ENCODE measurements around the gene THSD7B. TPM values are rescaled to one million over a fixed set of nuclear protein-coding genes. Genes with fewer than 3 reads are reported as not detected.
A peak's percentile ranks its signal among the peaks of the same experiment; 100 is the strongest.
"Not testable (repeated sequence)": the region's sequence is repeated elsewhere in the genome, so short reads cannot be mapped to it uniquely, and the experiment has no call there.

Gene THSD7B
- total RNA-seq, 1 donor from 2014 or later: 0.27 TPM

GRCh38 chr2:137096693-137097092 is 331.3 kb downstream of the THSD7B start:
- intact Hi-C loops (cut with DNase I): no loop called here
- ATAC-seq (no peak), DNase-seq (ENCODE audit: missing footprints) (no peak)

GRCh38 chr2:137101814-137102213 is 336.5 kb downstream of the THSD7B start:
- intact Hi-C loops (cut with DNase I); ATAC-seq; DNase-seq (ENCODE audit: missing footprints): not testable (repeated sequence)

GRCh38 chr2:137107904-137108303 is 342.6 kb downstream of the THSD7B start:
- DNase-seq (ENCODE audit: missing footprints) (no peak), ATAC-seq (no peak)
- intact Hi-C loops (cut with DNase I): no loop called here

GRCh38 chr2:137111896-137112295 is 346.6 kb downstream of the THSD7B start:
- intact Hi-C loops (cut with DNase I): no loop called here
- DNase-seq (ENCODE audit: missing footprints) (no peak), ATAC-seq (no peak)

GRCh38 chr2:137115081-137115794 is 349.9 kb downstream of the THSD7B start:
- intact Hi-C loops (cut with DNase I): no loop called here
- ATAC-seq: no peak
- DNase-seq (ENCODE audit: missing footprints): no peak

GRCh38 chr2:137115795-137116089 is 350.4 kb downstream of the THSD7B start:
- DNase-seq (ENCODE audit: missing footprints): no peak
- ATAC-seq: no peak
- intact Hi-C loops (cut with DNase I): no loop called here

- intact Hi-C loops (cut with DNase I): no loop called here
- DNase-seq (ENCODE audit: missing footprints): no peak
- no peak for ATAC-seq
These were observed 352.0 kb downstream of the THSD7B start for GRCh38 chr2:137117385-137117784.

GRCh38 chr2:137118140-137118539 is 352.8 kb downstream of the THSD7B start:
- no peak for ATAC-seq
- intact Hi-C loops (cut with DNase I): no loop called here
- no peak for DNase-seq (ENCODE audit: missing footprints)

GRCh38 chr2:137123226-137123625 is 357.9 kb downstream of the THSD7B start:
- no peak for DNase-seq (ENCODE audit: missing footprints)
- intact Hi-C loops (cut with DNase I): no loop called here
- no peak for ATAC-seq

- DNase-seq (ENCODE audit: missing footprints) (no peak), ATAC-seq (no peak)
- intact Hi-C loops (cut with DNase I): no loop called here
These were observed 367.9 kb downstream of the THSD7B start for GRCh38 chr2:137133225-137133624.

- ATAC-seq: no peak
- intact Hi-C loops (cut with DNase I): no loop called here
- DNase-seq (ENCODE audit: missing footprints): no peak
These were observed 372.9 kb downstream of the THSD7B start for GRCh38 chr2:137138263-137138662.

- ATAC-seq: no peak
- no peak for DNase-seq (ENCODE audit: missing footprints)
- intact Hi-C loops (cut with DNase I): no loop called here
These were observed 386.4 kb downstream of the THSD7B start for GRCh38 chr2:137151731-137152130.

GRCh38 chr2:137154946-137155345 is 389.6 kb downstream of the THSD7B start:
- intact Hi-C loops (cut with DNase I): no loop called here
- ATAC-seq: no peak
- no peak for DNase-seq (ENCODE audit: missing footprints)

- intact Hi-C loops (cut with DNase I): no loop called here
- no peak for ATAC-seq
These were observed 390.2 kb downstream of the THSD7B start for GRCh38 chr2:137155356-137156104.

GRCh38 chr2:137156221-137156844 is 391.0 kb downstream of the THSD7B start:
- ATAC-seq: peak; percentile 16
- no peak for DNase-seq (ENCODE audit: missing footprints)
- intact Hi-C loops (cut with DNase I): no loop called here

More at GRCh38 chr2:137155356-137156104, 390.2 kb downstream of the THSD7B start:
- no peak for DNase-seq (ENCODE audit: missing footprints)

- peak; percentile 54 for ATAC-seq
- DNase-seq (ENCODE audit: missing footprints): no peak
- intact Hi-C loops (cut with DNase I): no loop called here
These were observed 392.5 kb downstream of the THSD7B start for GRCh38 chr2:137157851-137158250.

GRCh38 chr2:137161250-137161649 is 395.9 kb downstream of the THSD7B start:
- intact Hi-C loops (cut with DNase I): no loop called here
- DNase-seq (ENCODE audit: missing footprints) (no peak), ATAC-seq (no peak)

GRCh38 chr2:137165968-137166367 is 400.6 kb downstream of the THSD7B start:
- ATAC-seq: no peak
- no peak for DNase-seq (ENCODE audit: missing footprints)
- intact Hi-C loops (cut with DNase I): no loop called here

GRCh38 chr2:137167651-137168050 is 402.3 kb downstream of the THSD7B start:
- intact Hi-C loops (cut with DNase I): no loop called here
- no peak for DNase-seq (ENCODE audit: missing footprints)
- no peak for ATAC-seq

- ATAC-seq (no peak), DNase-seq (ENCODE audit: missing footprints) (no peak)
- intact Hi-C loops (cut with DNase I): no loop called here
These were observed 403.2 kb downstream of the THSD7B start for GRCh38 chr2:137168552-137168951.

All from Right ventricle myocardium inferior (tissue), 1 donor.